HEK293T (cell line): ENCODE measurements around the gene NCEH1.

Experiments used
- BHLHE40 ChIP-seq: fragments of 450-650 bp; IDR thresholded peaks from 2 replicates; pipeline ENCODE4 v1.6.1; 2016; ENCODE audit warnings: mild to moderate bottlenecking, moderate library complexity, borderline replicate concordance
- FOXM1 ChIP-seq: fragments of 450-650 bp; IDR thresholded peaks from 2 replicates; pipeline ENCODE4 v1.6.1; 2017; ENCODE audit warnings: mild to moderate bottlenecking, borderline replicate concordance
- PKNOX1 ChIP-seq: fragments of 450-650 bp; IDR thresholded peaks from 2 replicates; pipeline ENCODE4 v1.6.1; 2016
- SP1 ChIP-seq: fragments of 450-650 bp; IDR thresholded peaks from 2 replicates; pipeline ENCODE4 v1.6.1; 2017
- SUZ12 ChIP-seq: fragments of 450-650 bp; IDR thresholded peaks from 2 replicates; pipeline ENCODE4 v1.6.1; 2016; ENCODE audit warnings: mild to moderate bottlenecking

DNA sequence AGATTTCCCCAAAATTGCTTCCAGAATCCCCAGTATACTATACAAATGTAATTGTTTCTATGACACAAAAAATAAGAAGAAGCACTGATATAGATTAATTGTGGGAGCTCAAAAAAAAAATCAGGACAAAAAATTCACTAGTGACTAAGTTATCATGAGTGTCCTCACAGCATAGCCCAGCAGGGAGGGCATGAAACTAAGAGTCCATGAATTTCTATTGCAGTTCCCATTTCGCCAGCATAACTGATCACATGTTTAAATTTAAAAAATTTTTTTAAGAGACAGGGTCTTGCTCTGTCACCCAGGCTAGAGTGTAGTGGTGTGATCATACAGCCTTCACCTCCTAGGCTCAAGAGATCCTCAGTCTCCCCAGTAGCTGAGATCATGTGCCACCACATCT is 10.6 kb downstream of the NCEH1 start:
- no peak for TF ChIP-seq PKNOX1
- TF ChIP-seq BHLHE40 = no peak
- TF ChIP-seq FOXM1 = no peak
- TF ChIP-seq SUZ12 = no peak
- TF ChIP-seq SP1 = no peak
